GM23338 (cell line): ENCODE results near the gene PRKAA1. TPM values are rescaled to one million over a fixed set of nuclear protein-coding genes. Genes with fewer than 3 reads are reported as not detected.

Source experiments
- ATAC-seq: fragments of 200-7000 bp; cut with Tn5 transposase; 3 replicates; pipeline ENCODE4 v1.9.1; 2020
- DNase-seq: peaks from one replicate; pipeline ENCODE4 v3.0.0-alpha.2; 2015; ENCODE audit warnings: low spot score
- H2AFZ ChIP-seq: fragments of 200-600 bp; sonication (generic); 2 replicates; pipeline ENCODE4 v1.8.0; 2016; ENCODE audit warnings: antibody characterized with exemption, mild to moderate bottlenecking, moderate library complexity
- H3F3A ChIP-seq: fragments of 200-600 bp; sonication (generic); replicated peaks from 2 replicates; pipeline ENCODE4 v1.8.0; 2017; ENCODE audit warnings: antibody characterized with exemption, mixed run types, low read depth
- H3K27ac ChIP-seq: fragments of 200-600 bp; sonication (generic); 2 replicates; pipeline ENCODE4 v1.6.1; 2016; ENCODE audit warnings: low read depth
- H3K27me3 ChIP-seq: fragments of 200-600 bp; sonication (generic); 2 replicates; pipeline ENCODE4 v1.8.0; 2016; ENCODE audit warnings: mild to moderate bottlenecking, mixed run types, moderate library complexity; ENCODE audit not compliant: insufficient read depth
- H3K36me3 ChIP-seq: fragments of 200-600 bp; sonication (generic); 2 replicates; pipeline ENCODE4 v1.8.0; 2016; ENCODE audit warnings: mild to moderate bottlenecking; ENCODE audit not compliant: insufficient read depth
- H3K4me1 ChIP-seq: fragments of 200-600 bp; sonication (generic); 2 replicates; pipeline ENCODE4 v1.8.0; 2016; ENCODE audit warnings: mild to moderate bottlenecking, moderate library complexity; ENCODE audit not compliant: insufficient read depth
- H3K4me2 ChIP-seq: fragments of 200-600 bp; sonication (generic); 2 replicates; pipeline ENCODE4 v1.7.1; 2017; ENCODE audit warnings: mixed run types
- H3K4me3 ChIP-seq: fragments of 200-600 bp; sonication (generic); 2 replicates; pipeline ENCODE4 v1.6.1; 2016; ENCODE audit warnings: mixed run types
- H3K79me2 ChIP-seq: fragments of 200-600 bp; sonication (generic); replicated peaks from 2 replicates; pipeline ENCODE4 v1.8.0; 2017; ENCODE audit warnings: mild to moderate bottlenecking; ENCODE audit not compliant: insufficient read depth
- H3K9me2 ChIP-seq: fragments of 200-600 bp; sonication (generic); 2 replicates; pipeline ENCODE4 v1.8.0; 2017; ENCODE audit not compliant: insufficient read depth
- H4K20me1 ChIP-seq: fragments of 200-600 bp; sonication (generic); replicated peaks from 2 replicates; pipeline ENCODE4 v1.8.0; 2017; ENCODE audit warnings: mild to moderate bottlenecking; ENCODE audit not compliant: insufficient read depth
- H3K27ac Mint-ChIP-seq: 2 replicates; pipeline ENCODE4 v1.8.0; 2020; ENCODE audit warnings: inconsistent platforms, mild to moderate bottlenecking, moderate library complexity, mixed read lengths
- H3K27me3 Mint-ChIP-seq: 3 replicates; pipeline ENCODE4 v1.8.0; 2022; ENCODE audit warnings: low read depth, mild to moderate bottlenecking, moderate library complexity, mixed read lengths, inconsistent platforms; ENCODE audit not compliant: insufficient read depth, poor library complexity
- H3K36me3 Mint-ChIP-seq: 3 replicates; pipeline ENCODE4 v1.8.0; 2021; ENCODE audit warnings: low read depth, mild to moderate bottlenecking, inconsistent platforms, moderate library complexity, mixed read lengths
- H3K4me1 Mint-ChIP-seq: 3 replicates; pipeline ENCODE4 v1.8.0; 2020; ENCODE audit warnings: mild to moderate bottlenecking, inconsistent platforms, mixed read lengths
- H3K4me3 Mint-ChIP-seq: 3 replicates; pipeline ENCODE4 v1.8.0; 2021; ENCODE audit warnings: moderate library complexity, mild to moderate bottlenecking, inconsistent platforms, mixed read lengths
- H3K9me3 Mint-ChIP-seq: 3 replicates; pipeline ENCODE4 v1.8.0; 2020; ENCODE audit warnings: moderate library complexity, mild to moderate bottlenecking, inconsistent platforms, mixed read lengths
- CREB1 ChIP-seq: fragments of 250-450 bp; sonication (Bioruptor Pico); IDR thresholded peaks from 2 replicates; pipeline ENCODE4 v1.5.0; 2020; ENCODE audit warnings: low read depth, mild to moderate bottlenecking, moderate library complexity
- CTCF ChIP-seq, 2 experiments: fragments of 200-600 bp in 1 of 2; sonication (generic) in 1 of 2; conservative IDR thresholded peaks; 2 replicates each; pipeline versions ENCODE4 v1.5.1 to v1.6.1; 2016 to 2017; ENCODE audit warnings: antibody characterized with exemption in 2 of 2, low read depth in 2 of 2, mild to moderate bottlenecking in 2 of 2, moderate library complexity in 1 of 2
- ETS1 ChIP-seq: IDR thresholded peaks from 2 replicates; pipeline ENCODE4 v1.6.1; 2016; ENCODE audit warnings: antibody characterized with exemption
- EZH2 ChIP-seq: fragments of 200-600 bp; sonication (generic); IDR thresholded peaks from one replicate; pipeline ENCODE4 v1.8.0; 2017; ENCODE audit warnings: antibody characterized with exemption, mild to moderate bottlenecking, low read depth; ENCODE audit not compliant: unreplicated experiment
- EZH2phosphoT487 ChIP-seq: fragments of 200-600 bp; sonication (generic); IDR thresholded peaks from one replicate; pipeline ENCODE4 v1.8.1; 2018; ENCODE audit warnings: antibody characterized with exemption; ENCODE audit not compliant: unreplicated experiment
- JUNB ChIP-seq: IDR thresholded peaks from one replicate; pipeline ENCODE4 v1.6.1; 2016; ENCODE audit warnings: antibody characterized with exemption; ENCODE audit not compliant: unreplicated experiment
- NANOG ChIP-seq: IDR thresholded peaks from 2 replicates; pipeline ENCODE4 v1.6.1; 2016; ENCODE audit warnings: antibody characterized with exemption, borderline replicate concordance
- POLR2AphosphoS5 ChIP-seq: IDR thresholded peaks from 2 replicates; pipeline ENCODE4 v1.6.1; 2016; ENCODE audit warnings: antibody characterized with exemption, low read depth
- REST ChIP-seq: IDR thresholded peaks from one replicate; pipeline ENCODE4 v1.6.1; 2018; ENCODE audit warnings: antibody characterized with exemption; ENCODE audit not compliant: unreplicated experiment
- long read RNA-seq: library from polyadenylated mRNA; unstranded; transcript quantifications from one replicate; pipeline ENCODE4 v2.0.0, GENCODE V29; 2020; ENCODE audit not compliant: unreplicated experiment
- polyA plus RNA-seq: library from polyadenylated mRNA; unstranded; fragments of >200 nt; fragmentation: Nextera tagmentation; extraction: Ambion mirVana; gene quantifications from 2 replicates; pipeline ENCODE4 v1.2.1, GENCODE V29; 2016
- total RNA-seq: library from RNA; depleted of rRNA; stranded (reverse); fragments of >200 nt; shearing (Covaris generic); gene quantifications from 2 replicates; pipeline ENCODE4 v1.2.3, GENCODE V29; 2014; rRNA removed

Gene PRKAA1
- total RNA-seq = 35.0 and 35.9 TPM in 2 replicates
- polyA plus RNA-seq = 7.8 and 10.3 TPM in 2 replicates
- long read RNA-seq, full-length matches to known transcripts = 8 of 10 reads
- long read RNA-seq, partial matches to known transcripts = 1 of 10 reads
- long read RNA-seq, other reads (novel, unspliced or antisense) = 1 of 10 reads

- peaks cover 25% of the 10 kb centered on the region for H3K4me1 ChIP-seq
- H3K4me2 ChIP-seq = peak within 1 kb of the TSS; percentile 85
- H3K27me3 ChIP-seq = no peaks in the 10 kb centered on the region
- Mint-ChIP-seq H3K4me3 (peak within 1 kb of the TSS; percentile 87), H3K27me3 (peaks cover 9% of the 10 kb centered on the region), H3K36me3 (peaks cover 19% of the 10 kb centered on the region), H3K4me1 (peaks cover 28% of the 10 kb centered on the region), H3K27ac (peak within 1 kb of the TSS; percentile 97), H3K9me3 (peaks cover 3% of the 10 kb centered on the region; the same call in 1 of the 3 replicates)
- peak within 1 kb of the TSS; percentile 97 for H2AFZ ChIP-seq
- peaks cover 22% of the 10 kb centered on the region for H4K20me1 ChIP-seq
- H3K9me2 ChIP-seq = no peaks in the 10 kb centered on the region
- H3K4me3 ChIP-seq = peak within 1 kb of the TSS; percentile 68
- no peak for TF ChIP-seq REST
- TF ChIP-seq POLR2AphosphoS5 = peak; percentile 83
- TF ChIP-seq JUNB = no peak
- TF ChIP-seq CTCF (conservative IDR thresholded peaks at IDR 0.05; ENCODE audit: low read depth in 2 of 2) = peak in 1 of 2 experiments; percentile 62; a peak in 2 of 4 replicates
- TF ChIP-seq CREB1 = peak; percentile 87
- TF ChIP-seq NANOG = no peak
- DNase-seq (peak; percentile 93), ATAC-seq (peak; percentile 91)
- peaks cover 3% of the 10 kb centered on the region; the same call in 1 of the 2 replicates for H3K36me3 ChIP-seq
- H3K79me2 ChIP-seq = peaks cover 41% of the 10 kb centered on the region
- H3F3A ChIP-seq = 0 out of 2 replicates have a peak, but pooled peaks cover 5% of the 10 kb centered on the region
- H3K27ac ChIP-seq = peak within 1 kb of the TSS; percentile 100
These were observed at the start of gene PRKAA1 for GRCh38 chr5:40798012-40798800. PRKAA1 (minus strand) TSS chr5:40798374; CDS start chr5:40798189, 185 bp downstream.

GRCh38 chr5:40847525-40847924 is 49.4 kb upstream of the PRKAA1 start:
- Histone ChIP-seq H3K79me2 (no peaks in the 10 kb centered on the region), H3K27ac (no peak overlapping the region), H3K27me3 (no peaks in the 10 kb centered on the region), H4K20me1 (no peaks in the 10 kb centered on the region), H3K36me3 (no peaks in the 10 kb centered on the region), H3F3A (no peaks in the 10 kb centered on the region), H3K4me2 (no peak overlapping the region), H2AFZ (0 out of 2 replicates have a peak overlapping the region, but pooled peaks have one; percentile 1), H3K9me2 (no peaks in the 10 kb centered on the region), H3K4me1 (peaks cover 7% of the 10 kb centered on the region; the same call in 1 of the 2 replicates), H3K4me3 (no peak overlapping the region)
- Mint-ChIP-seq H3K36me3 (no peaks in the 10 kb centered on the region), H3K27me3 (no peaks in the 10 kb centered on the region), H3K27ac (peak overlapping the region; percentile 90), H3K9me3 (no peaks in the 10 kb centered on the region), H3K4me3 (no peak overlapping the region), H3K4me1 (peaks cover 3% of the 10 kb centered on the region; the same call in 1 of the 3 replicates)
- ATAC-seq = no peak
- no peak for DNase-seq
- TF ChIP-seq EZH2phosphoT487 (no peak), CTCF (conservative IDR thresholded peaks at IDR 0.05; ENCODE audit: low read depth in 2 of 2) (no peak), JUNB (no peak), EZH2 (no peak), ETS1 (no peak)
